Right renal pelvis (tissue), 4 donors: ENCODE measurements around the gene PNPLA6. TPM values are rescaled to one million over a fixed set of nuclear protein-coding genes. Genes with fewer than 3 reads are reported as not detected.
A peak's percentile ranks its signal among the peaks of the same experiment; 100 is the strongest.

Experiments used
- DNase-seq, 4 donors: peaks; one replicate each; pipeline ENCODE4 v3.0.0-alpha.2; 2013; ENCODE audit warnings: low read depth in 4 of 4, low spot score in 3 of 4, missing footprints in 1 of 4
- polyA plus RNA-seq, 4 donors: library from polyadenylated mRNA; unstranded; fragments of 120-200 nt; gene quantifications; one replicate each; pipeline ENCODE4 v1.2.1, GENCODE V29; 2013; ENCODE audit not compliant: insufficient read length in 4 of 4

Gene PNPLA6
- polyA plus RNA-seq, 4 donors: 36.2 to 45.1 (median 41.9) TPM

DNA sequence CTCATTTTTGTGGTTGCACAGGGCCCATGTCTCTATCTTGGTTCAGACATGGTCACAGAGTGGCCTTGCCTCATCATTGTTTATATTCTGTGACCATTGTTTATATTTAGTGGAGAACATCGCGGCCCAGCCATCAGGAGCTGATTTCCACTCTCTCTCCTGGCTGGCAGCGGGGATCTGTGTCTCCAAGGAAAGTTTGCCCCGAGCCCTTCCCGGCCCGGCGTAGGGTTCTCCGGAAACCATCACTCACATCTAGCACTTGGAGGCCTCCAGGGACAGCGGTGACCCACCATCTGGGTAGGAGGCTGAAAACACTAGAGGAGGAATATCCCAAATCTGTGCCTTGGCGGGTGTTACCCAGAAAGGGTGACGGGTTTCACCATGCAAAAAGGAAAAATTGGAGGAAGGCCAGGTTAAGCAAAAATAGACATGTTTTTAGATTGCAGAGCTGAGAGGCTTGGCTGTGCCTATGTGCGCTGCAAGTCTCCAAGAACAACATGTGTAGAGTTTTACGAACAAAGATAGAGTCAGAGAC, 20.3 kb upstream of the PNPLA6 start:
- no peak for DNase-seq

DNA sequence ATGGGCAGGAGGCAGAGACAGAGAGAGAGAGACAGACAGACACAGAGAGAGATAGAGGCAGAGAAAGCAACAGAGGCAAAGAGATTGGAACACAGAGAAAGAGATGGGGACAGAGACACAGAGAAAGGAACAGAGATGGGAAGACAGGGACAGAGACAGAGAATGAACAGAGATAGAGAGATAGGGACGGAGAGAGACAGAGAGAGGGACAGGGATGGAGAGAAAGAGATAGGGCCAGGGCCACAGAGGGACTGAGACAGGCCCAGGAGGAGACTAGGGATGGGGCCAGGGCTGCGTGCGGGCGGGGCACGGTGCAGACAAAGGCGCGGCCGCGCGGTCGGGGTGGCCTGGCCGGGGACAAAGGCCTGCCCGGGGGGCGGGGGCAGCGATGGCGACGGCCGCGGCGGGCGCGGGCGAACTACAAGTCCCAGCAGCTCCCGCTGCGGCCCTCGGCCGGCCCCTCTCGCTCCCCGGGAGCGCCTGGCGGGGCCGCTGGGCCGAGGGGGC, 19.8 kb upstream of the PNPLA6 start, which contains the start of gene ZNF358:
Gene ZNF358 (plus strand): TSS at position 459 of the 507 bp plus-strand sequence. CDS start 3,140 bp downstream, outside the sequence.
- DNase-seq: peak in 1 of 4 donors; percentile 68

DNA sequence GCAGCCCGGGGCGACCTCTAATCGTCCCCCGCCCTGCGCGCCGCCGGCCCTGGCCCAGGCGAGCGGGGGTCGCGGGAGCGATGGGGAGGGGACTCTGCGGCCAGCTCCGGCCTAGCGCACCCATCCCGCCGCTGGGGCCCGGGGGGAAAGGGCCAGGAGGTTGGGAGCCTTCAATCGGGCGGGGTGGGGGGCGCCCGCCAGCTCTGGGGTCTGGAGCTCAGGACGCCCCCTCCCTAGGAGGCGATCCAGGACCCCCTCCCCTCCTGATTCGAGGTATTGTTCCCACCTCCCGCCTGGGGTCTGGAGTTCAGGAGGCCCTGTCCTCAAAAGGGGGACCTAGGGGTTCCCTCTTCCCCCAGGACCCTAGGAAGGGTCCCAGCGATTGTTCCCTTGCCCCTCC, 19.2 kb upstream of the PNPLA6 start:
- DNase-seq: no peak

DNA sequence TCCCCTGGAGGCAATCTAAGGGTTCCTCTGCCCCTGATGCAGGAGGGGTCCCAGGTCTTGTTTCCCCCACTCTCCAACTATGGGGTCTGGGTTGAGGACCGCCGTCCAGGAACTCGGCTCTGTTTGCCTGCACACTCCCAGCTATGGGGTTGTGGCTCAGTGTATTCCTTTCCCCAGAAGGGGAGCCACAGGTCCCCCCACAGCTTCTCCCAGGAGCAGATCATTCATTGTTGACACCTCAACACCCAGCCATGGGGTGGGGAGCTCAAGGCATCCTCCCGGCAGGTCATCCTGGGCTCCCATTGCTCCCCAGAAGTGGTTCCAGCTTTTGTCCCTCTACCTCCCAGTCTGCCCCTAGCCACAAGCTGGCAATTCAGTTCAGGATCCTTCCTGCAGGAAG, 18.6 kb upstream of the PNPLA6 start:
- DNase-seq: no peak

- no peak for DNase-seq
Observed at GRCh38 chr19:7519361-7520130, 16.0 kb upstream of the PNPLA6 start.

DNA sequence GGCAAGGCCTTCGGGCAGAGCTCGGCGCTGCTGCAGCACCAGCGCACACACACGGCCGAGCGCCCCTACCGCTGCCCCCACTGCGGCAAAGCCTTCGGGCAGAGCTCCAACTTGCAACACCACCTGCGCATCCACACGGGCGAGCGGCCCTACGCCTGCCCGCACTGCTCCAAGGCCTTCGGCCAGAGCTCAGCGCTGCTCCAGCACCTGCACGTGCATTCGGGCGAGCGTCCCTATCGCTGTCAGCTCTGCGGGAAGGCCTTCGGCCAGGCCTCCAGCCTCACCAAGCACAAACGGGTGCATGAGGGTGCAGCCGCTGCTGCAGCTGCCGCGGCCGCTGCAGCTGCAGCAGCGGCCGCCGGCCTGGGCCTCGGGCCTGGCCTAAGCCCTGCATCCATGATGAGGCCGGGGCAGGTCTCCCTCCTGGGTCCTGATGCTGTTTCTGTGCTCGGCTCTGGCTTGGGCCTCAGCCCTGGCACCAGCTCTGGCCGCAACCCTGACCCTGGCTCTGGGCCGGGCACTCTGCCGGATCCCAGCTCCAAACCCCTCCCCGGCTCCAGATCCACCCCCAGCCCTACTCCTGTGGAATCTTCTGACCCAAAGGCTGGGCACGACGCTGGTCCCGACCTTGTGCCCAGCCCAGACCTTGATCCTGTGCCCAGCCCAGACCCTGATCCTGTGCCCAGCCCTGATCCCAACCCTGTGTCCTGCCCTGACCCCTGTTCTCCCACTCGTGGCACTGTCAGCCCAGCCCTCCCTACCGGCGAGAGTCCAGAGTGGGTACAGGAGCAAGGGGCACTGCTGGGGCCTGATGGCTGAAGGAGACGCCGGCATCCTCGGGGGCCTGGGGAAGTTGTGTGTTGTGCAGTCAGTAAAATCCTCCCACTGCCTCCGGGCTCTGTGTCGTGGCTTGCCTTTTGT, 15.1 kb upstream of the PNPLA6 start:
- no peak for DNase-seq

DNA sequence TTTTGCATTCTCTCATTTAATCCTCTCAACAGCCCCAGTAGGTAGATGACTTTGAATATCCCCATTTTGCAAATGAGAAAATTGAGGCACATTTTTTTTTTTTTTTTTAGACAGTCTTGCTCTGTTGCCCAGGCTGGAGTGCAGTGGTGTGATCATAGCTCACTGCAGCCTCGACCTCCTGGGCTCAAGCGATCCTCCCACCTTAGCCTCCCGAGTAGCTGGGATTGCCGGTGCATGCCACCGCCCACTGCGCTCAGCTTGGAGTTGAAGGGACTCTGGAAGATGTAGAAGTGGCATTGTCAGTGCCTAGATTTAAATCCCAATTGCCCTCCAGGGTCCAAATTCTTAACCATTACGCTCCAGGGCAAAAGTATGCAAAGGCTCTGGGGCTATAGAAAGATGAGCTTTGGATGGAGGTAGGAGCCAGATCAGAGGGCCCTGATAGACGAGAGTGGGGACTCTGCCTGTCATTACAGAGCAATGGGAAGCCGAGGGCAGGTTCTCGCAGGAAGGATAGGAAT, 13.9 kb upstream of the PNPLA6 start:
- DNase-seq: no peak

DNA sequence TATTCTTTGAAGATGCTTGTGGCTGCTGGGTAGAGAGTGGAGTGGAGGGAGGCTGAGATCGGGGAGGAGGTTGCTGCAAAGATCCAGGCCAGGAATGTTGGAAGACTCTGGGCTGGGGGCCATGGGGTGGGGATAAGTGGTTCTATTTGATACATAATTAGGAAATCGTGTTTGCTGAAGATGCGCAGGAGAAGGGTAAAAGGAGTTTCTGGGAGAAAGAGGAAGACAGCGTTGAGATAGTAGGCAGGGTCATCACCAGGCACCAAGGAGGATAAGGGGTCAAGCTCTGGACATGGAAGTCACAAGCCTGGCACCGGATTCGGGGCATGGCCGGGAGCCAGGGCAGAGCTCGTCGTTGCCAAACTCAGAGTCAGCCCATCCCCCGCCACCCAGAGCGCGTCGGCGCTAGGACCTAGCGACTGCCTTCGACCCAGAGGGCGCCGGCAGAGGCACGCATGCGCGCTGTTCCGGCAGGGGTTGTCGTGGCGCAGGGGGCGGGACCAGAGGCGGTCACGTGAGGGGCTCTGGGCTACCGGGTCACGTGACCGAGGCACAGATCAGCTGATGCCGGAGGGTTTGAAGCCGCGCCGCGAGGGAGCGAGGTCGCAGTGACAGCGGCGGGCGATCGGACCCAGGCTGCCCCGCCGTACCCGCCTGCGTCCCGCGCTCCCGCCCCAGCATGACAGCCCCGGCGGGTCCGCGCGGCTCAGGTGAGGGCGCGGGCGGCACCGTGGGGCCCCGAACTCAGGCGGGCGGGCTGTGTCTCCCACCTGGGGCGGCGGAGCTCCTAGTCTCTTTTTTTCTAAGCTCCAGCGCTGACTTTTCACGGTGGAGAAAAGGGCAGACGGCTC, 13.2 kb upstream of the PNPLA6 start, which contains the start of gene MCOLN1:
Gene MCOLN1 (plus strand): TSS at position 553 of the 851 bp plus-strand sequence. CDS start 127 bp downstream, at position 680.
- peak; percentile 92 to 98 (median 94) for DNase-seq

DNA sequence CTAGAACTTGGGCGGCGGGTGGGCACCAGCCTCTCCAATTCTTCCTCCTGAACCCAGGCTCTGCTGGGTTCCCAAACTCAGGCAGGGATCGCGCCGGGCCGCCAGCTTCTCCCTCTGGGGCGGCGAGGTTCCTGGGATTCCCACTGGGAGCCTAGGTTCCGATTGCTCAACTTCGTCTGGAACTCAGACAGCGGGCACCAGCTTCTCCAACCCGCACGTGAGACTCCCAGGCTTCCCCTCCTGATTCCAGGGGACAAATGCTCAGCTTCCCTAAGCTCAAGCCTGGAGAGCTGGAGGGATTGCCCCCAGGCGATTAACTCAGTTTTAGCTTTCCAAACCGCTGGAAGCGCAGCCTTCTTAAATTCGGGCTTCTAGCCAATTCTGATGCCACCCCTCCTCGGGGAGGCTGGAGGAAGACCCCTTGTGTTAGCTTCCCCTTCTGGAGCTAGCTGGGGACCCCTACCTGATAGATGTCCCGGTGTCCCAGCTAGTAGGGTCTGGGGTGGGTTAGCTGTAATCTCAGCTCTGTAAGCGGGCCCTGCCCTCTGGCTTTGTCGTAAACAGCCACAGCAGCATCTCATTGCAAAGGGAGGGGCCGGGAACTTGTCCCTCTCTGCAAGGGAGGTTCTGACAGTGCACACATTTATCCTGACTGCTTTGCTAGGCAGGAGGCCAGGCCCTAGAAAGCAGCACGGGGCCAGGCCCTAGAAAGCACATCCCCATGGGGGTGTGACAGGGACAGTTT, 12.4 kb upstream of the PNPLA6 start:
- no peak for DNase-seq

GRCh38 chr19:7524523-7524922, 11.0 kb upstream of the PNPLA6 start:
- DNase-seq: no peak

GRCh38 chr19:7524992-7525739, 10.4 kb upstream of the PNPLA6 start:
- no peak for DNase-seq

GRCh38 chr19:7526059-7526929, 9.2 kb upstream of the PNPLA6 start:
- DNase-seq: no peak

DNA sequence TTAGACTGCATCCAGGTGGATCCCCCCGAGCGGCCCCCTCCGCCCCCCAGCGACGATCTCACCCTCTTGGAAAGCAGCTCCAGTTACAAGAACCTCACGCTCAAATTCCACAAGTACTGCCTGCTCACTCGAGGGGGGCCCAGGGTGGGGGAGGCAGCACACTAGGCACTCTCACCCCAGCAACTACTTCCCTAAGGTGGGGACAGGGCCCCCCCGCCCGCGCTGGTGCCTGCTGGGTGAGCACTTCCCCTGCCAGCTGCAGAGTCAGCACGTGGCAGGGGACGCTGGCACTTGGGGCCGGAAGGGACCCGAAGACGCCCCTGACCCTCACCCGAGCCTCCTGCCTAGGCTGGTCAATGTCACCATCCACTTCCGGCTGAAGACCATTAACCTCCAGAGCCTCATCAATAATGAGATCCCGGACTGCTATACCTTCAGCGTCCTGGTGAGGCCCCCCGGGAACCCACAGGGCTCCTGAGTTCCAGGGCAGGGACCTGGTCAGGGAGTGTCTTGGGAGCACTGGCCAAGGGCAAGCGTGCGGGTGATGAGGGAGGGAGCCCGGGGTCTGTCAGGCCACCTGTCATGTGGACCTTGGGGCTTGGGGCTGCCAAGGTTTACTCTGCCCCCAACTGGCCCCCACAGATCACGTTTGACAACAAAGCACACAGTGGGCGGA, 7.9 kb upstream of the PNPLA6 start:
- no peak for DNase-seq

DNA sequence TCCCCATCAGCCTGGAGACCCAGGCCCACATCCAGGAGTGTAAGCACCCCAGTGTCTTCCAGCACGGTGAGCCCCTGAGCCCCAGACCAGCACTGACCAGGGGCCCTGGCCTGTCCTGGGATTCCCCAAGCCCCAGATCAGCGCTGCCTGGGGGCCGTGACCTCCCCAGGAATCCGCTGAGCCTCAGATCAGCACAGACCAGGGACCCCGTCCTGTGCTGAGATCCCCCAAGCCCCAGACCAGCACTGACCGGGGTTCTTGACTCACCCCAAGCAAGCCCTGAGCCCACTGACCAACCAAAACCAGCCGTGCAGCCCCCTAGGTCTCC, 7.4 kb upstream of the PNPLA6 start:
- no peak for DNase-seq

DNA sequence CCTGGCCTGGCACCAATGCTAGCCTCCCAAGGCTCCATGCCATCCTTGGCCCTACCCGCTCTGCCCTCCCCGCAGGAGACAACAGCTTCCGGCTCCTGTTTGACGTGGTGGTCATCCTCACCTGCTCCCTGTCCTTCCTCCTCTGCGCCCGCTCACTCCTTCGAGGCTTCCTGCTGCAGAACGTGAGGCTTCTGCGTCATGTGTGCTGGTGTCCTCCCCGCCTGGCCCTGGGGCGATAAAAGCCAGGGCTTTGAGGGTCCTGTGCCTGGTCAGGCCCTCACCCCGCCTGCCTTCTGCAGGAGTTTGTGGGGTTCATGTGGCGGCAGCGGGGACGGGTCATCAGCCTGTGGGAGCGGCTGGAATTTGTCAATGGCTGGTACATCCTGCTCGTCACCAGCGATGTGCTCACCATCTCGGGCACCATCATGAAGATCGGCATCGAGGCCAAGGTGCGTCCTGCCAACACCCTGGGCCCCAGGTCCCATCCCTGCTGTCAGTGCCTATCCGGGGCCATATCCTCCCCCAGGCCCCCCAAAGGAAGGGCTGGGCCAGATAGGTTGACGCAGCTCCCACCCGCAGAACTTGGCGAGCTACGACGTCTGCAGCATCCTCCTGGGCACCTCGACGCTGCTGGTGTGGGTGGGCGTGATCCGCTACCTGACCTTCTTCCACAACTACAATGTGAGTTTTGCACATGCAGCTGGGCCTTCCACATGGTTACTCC, 6.8 kb upstream of the PNPLA6 start:
- DNase-seq: no peak

DNA sequence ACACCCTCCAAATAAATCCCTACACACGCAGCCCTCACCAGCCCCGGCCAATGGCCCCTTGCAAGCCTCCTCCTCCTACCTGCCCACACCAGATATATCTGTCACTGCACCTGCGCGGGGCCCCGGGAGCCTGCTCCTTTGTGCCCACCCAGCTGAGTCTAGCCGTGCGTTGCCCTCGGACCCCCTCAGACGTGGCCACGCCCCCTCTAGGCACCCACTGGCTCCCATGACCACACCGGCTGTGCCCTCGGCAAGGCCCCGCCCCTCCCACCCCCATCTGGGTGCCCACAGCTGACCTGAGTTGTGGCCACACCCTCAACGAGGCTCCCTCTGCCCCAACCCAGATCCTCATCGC, 6.3 kb upstream of the PNPLA6 start:
- DNase-seq: no peak
